MM.1S (cell line): ENCODE measurements around the gene PRDX2.

Experiments
- DNase-seq: peaks from one replicate; pipeline ENCODE4 v3.0.0-alpha.2; 2015
- H2AFZ ChIP-seq: fragments of 300-600 bp; sonication (generic); 2 replicates; pipeline ENCODE4 v1.6.0; 2016; ENCODE audit warnings: antibody characterized with exemption, low read length
- H3F3A ChIP-seq: fragments of 300-600 bp; sonication (generic); 2 replicates; pipeline ENCODE4 v1.6.1; 2016; ENCODE audit warnings: mild to moderate bottlenecking, antibody characterized with exemption, low read length, moderate library complexity, mixed read lengths; ENCODE audit not compliant: insufficient read depth
- H3K27ac ChIP-seq: fragments of 300-600 bp; sonication (generic); 2 replicates; pipeline ENCODE4 v1.5.1; 2016; ENCODE audit warnings: mild to moderate bottlenecking, low read length
- H3K27me3 ChIP-seq: fragments of 300-600 bp; sonication (generic); replicated peaks from 2 replicates; pipeline ENCODE4 v1.6.0; 2016; ENCODE audit warnings: low read length; ENCODE audit not compliant: insufficient read depth
- H3K36me3 ChIP-seq: fragments of 300-600 bp; sonication (generic); replicated peaks from 2 replicates; pipeline ENCODE4 v1.6.1; 2016; ENCODE audit warnings: mild to moderate bottlenecking, low read length, mixed read lengths; ENCODE audit not compliant: insufficient read depth
- H3K4me1 ChIP-seq: fragments of 300-600 bp; sonication (generic); 2 replicates; pipeline ENCODE4 v1.6.1; 2016; ENCODE audit warnings: low read length, mixed read lengths
- H3K4me2 ChIP-seq: fragments of 300-600 bp; sonication (generic); 2 replicates; pipeline ENCODE4 v1.6.0; 2016; ENCODE audit warnings: low read depth, low read length
- H3K4me3 ChIP-seq: fragments of 300-600 bp; sonication (generic); 2 replicates; pipeline ENCODE4 v1.5.1; 2016; ENCODE audit warnings: low read length, mixed read lengths
- H3K79me2 ChIP-seq: fragments of 300-600 bp; sonication (generic); 2 replicates; pipeline ENCODE4 v1.6.1; 2016; ENCODE audit warnings: mixed run types, low read length, mixed read lengths
- H3K9ac ChIP-seq: fragments of 300-600 bp; sonication (generic); 2 replicates; pipeline ENCODE4 v1.6.1; 2016; ENCODE audit warnings: low read length, mixed read lengths
- H3K9me2 ChIP-seq: fragments of 300-600 bp; sonication (generic); replicated peaks from 2 replicates; pipeline ENCODE4 v1.6.1; 2016; ENCODE audit warnings: mild to moderate bottlenecking, low read length, mixed read lengths; ENCODE audit not compliant: insufficient read depth
- H3K9me3 ChIP-seq: fragments of 300-600 bp; sonication (generic); replicated peaks from 2 replicates; pipeline ENCODE4 v1.6.1; 2016; ENCODE audit warnings: mild to moderate bottlenecking, low read length, mixed read lengths; ENCODE audit not compliant: insufficient read depth
- H4K20me1 ChIP-seq: fragments of 300-600 bp; sonication (generic); 2 replicates; pipeline ENCODE4 v1.6.1; 2016; ENCODE audit warnings: mild to moderate bottlenecking, low read length, moderate library complexity, mixed read lengths; ENCODE audit not compliant: insufficient read depth
- CTCF ChIP-seq: fragments of 300-600 bp; sonication (generic); IDR thresholded peaks from 2 replicates; pipeline ENCODE4 v1.5.1; 2016; ENCODE audit warnings: antibody characterized with exemption, low read length, mixed read lengths
- EZH2 ChIP-seq: fragments of 300-600 bp; sonication (generic); optimal IDR thresholded peaks from 2 replicates; pipeline ENCODE3; 2017; ENCODE audit warnings: low read depth, mild to moderate bottlenecking, antibody characterized with exemption, low read length, mixed read lengths
- EZH2phosphoT487 ChIP-seq: fragments of 300-600 bp; sonication (generic); IDR thresholded peaks from 2 replicates; pipeline ENCODE4 v1.6.1; 2018; ENCODE audit warnings: antibody characterized with exemption, low read length

PRDX2 gene

GRCh38 chr19:12756150-12756883 lies 45.3 kb downstream of the PRDX2 start:
- Histone ChIP-seq H3K9ac (no peak overlapping the region), H3K27me3 (peaks cover 45% of the 10 kb centered on the region), H4K20me1 (no peaks in the 10 kb centered on the region), H3F3A (no peaks in the 10 kb centered on the region), H3K4me1 (no peaks in the 10 kb centered on the region), H3K4me2 (no peak overlapping the region), H3K4me3 (no peak overlapping the region), H3K79me2 (no peaks in the 10 kb centered on the region), H3K9me2 (no peaks in the 10 kb centered on the region), H2AFZ (no peak overlapping the region), H3K9me3 (no peaks in the 10 kb centered on the region), H3K27ac (no peak overlapping the region), H3K36me3 (no peaks in the 10 kb centered on the region)
- TF ChIP-seq CTCF (no peak), EZH2phosphoT487 (no peak), EZH2 (no peak)
- no peak for DNase-seq

- Histone ChIP-seq H3K9me2 (no peaks in the 10 kb centered on the region), H4K20me1 (no peaks in the 10 kb centered on the region), H2AFZ (no peak overlapping the region), H3K4me2 (no peak overlapping the region), H3K27ac (no peak overlapping the region), H3K27me3 (peaks cover 62% of the 10 kb centered on the region), H3K79me2 (no peaks in the 10 kb centered on the region), H3F3A (no peaks in the 10 kb centered on the region), H3K4me1 (no peaks in the 10 kb centered on the region), H3K9me3 (no peaks in the 10 kb centered on the region), H3K9ac (no peak overlapping the region), H3K4me3 (no peak overlapping the region), H3K36me3 (no peaks in the 10 kb centered on the region)
- no peak for DNase-seq
- TF ChIP-seq EZH2phosphoT487 = no peak
- TF ChIP-seq EZH2 = no peak
- TF ChIP-seq CTCF = no peak
Measured at GRCh38 chr19:12754465-12755196, 47.0 kb downstream of the PRDX2 start.

- Histone ChIP-seq H3K4me3 (no peak overlapping the region), H3K4me2 (no peak overlapping the region), H3K9me3 (no peaks in the 10 kb centered on the region), H4K20me1 (no peaks in the 10 kb centered on the region), H2AFZ (no peak overlapping the region), H3K36me3 (no peaks in the 10 kb centered on the region), H3F3A (no peaks in the 10 kb centered on the region), H3K4me1 (no peaks in the 10 kb centered on the region), H3K27ac (no peak overlapping the region), H3K27me3 (peaks cover 63% of the 10 kb centered on the region), H3K9me2 (no peaks in the 10 kb centered on the region), H3K9ac (no peak overlapping the region), H3K79me2 (no peaks in the 10 kb centered on the region)
- no peak for DNase-seq
- TF ChIP-seq EZH2phosphoT487 = no peak
- TF ChIP-seq CTCF = no peak
- no peak for TF ChIP-seq EZH2
Measured at GRCh38 chr19:12752056-12752781, 49.4 kb downstream of the PRDX2 start.
